Epithelial cell of proximal tubule (primary cell): Measurements from ENCODE around the gene PDHX. TPM values are rescaled to one million over a fixed set of nuclear protein-coding genes. Genes with fewer than 3 reads are reported as not detected.

Experiments
- DNase-seq: peaks from one replicate; pipeline ENCODE4 v3.0.0-alpha.2; 2011; ENCODE audit warnings: low read depth
- H3K4me3 ChIP-seq: 2 replicates; pipeline ENCODE4 v1.5.1; 2011; ENCODE audit warnings: low read depth, mild to moderate bottlenecking, low read length
- CTCF ChIP-seq: conservative IDR thresholded peaks from 2 replicates; pipeline ENCODE4 v1.5.1; 2012; ENCODE audit warnings: low read depth, mild to moderate bottlenecking, low read length
- total RNA-seq: library from RNA; depleted of rRNA; stranded (reverse); fragments of >200 nt; gene quantifications from 2 replicates; pipeline ENCODE4 v1.2.3, GENCODE V29; 2015

PDHX gene
- total RNA-seq, 1 donor from 2014 or later = 19.3 TPM

GRCh38 chr11:34938611-34939010 lies 22.2 kb downstream of the PDHX start:
- DNase-seq = no peak
- no peak for TF ChIP-seq CTCF
- no peak overlapping the region for H3K4me3 ChIP-seq

- DNase-seq = no peak
- H3K4me3 ChIP-seq = no peak overlapping the region
These were observed 23.7 kb downstream of the PDHX start for GRCh38 chr11:34940026-34940677.

GRCh38 chr11:34941688-34942087 lies 25.3 kb downstream of the PDHX start:
- H3K4me3 ChIP-seq = no peak overlapping the region
- no peak for TF ChIP-seq CTCF
- no peak for DNase-seq

More at GRCh38 chr11:34940026-34940677, 23.7 kb downstream of the PDHX start:
- no peak for TF ChIP-seq CTCF

- TF ChIP-seq CTCF = no peak
- DNase-seq = no peak
- H3K4me3 ChIP-seq = no peak overlapping the region
These were observed 28.3 kb downstream of the PDHX start for GRCh38 chr11:34944692-34945091.

GRCh38 chr11:34948696-34949095 lies 32.3 kb downstream of the PDHX start:
- no peak for TF ChIP-seq CTCF
- no peak overlapping the region for H3K4me3 ChIP-seq
- no peak for DNase-seq

GRCh38 chr11:34953955-34954354 lies 37.5 kb downstream of the PDHX start:
- no peak overlapping the region for H3K4me3 ChIP-seq
- no peak for DNase-seq
- TF ChIP-seq CTCF = no peak

- DNase-seq = no peak
- TF ChIP-seq CTCF = no peak
- H3K4me3 ChIP-seq = no peak overlapping the region
These were observed 40.8 kb downstream of the PDHX start for GRCh38 chr11:34957206-34957605.
